Central memory CD8-positive, alpha-beta T cell (primary cell): ENCODE data around the gene WASHC3.

Source experiments
- ATAC-seq: fragments of 150-1000 bp; cut with Tn5 transposase; replicated peaks from 2 replicates; pipeline ENCODE4 v1.10.0; 2022; ENCODE audit warnings: mild to moderate bottlenecking, moderate FRiP score, moderate number of reproducible peaks; ENCODE audit not compliant: poor library complexity, severe bottlenecking; ENCODE audit errors: extremely low read depth
- DNase-seq, 2 donors: peaks; one replicate each; pipeline ENCODE4 v3.0.0; 2021; ENCODE audit warnings: low spot score in 2 of 2
- H3K27ac Mint-ChIP-seq: one replicate; pipeline ENCODE4 v1.8.0; 2022; ENCODE audit warnings: low read depth, mild to moderate bottlenecking, moderate library complexity, mixed read lengths
- H3K27me3 Mint-ChIP-seq: one replicate; pipeline ENCODE4 v1.8.0; 2022; ENCODE audit warnings: mixed read lengths
- H3K36me3 Mint-ChIP-seq: one replicate; pipeline ENCODE4 v1.8.0; 2022; ENCODE audit warnings: mild to moderate bottlenecking, moderate library complexity, mixed read lengths; ENCODE audit not compliant: insufficient read depth
- H3K4me1 Mint-ChIP-seq: one replicate; pipeline ENCODE4 v1.8.0; 2022; ENCODE audit warnings: mixed read lengths
- H3K4me3 Mint-ChIP-seq: one replicate; pipeline ENCODE4 v1.8.0; 2022; ENCODE audit warnings: mild to moderate bottlenecking, moderate library complexity, mixed read lengths
- H3K9me3 Mint-ChIP-seq: one replicate; pipeline ENCODE4 v1.8.0; 2022; ENCODE audit warnings: mixed read lengths

WASHC3 gene

GRCh38 chr12:101997102-101997501 lies 64.7 kb downstream of the WASHC3 start:
- no peaks in the 10 kb centered on the region for H3K4me1 Mint-ChIP-seq
- no peak for DNase-seq
- no peak overlapping the region for H3K4me3 Mint-ChIP-seq
- H3K36me3 Mint-ChIP-seq, result no peaks in the 10 kb centered on the region
- H3K9me3 Mint-ChIP-seq, result no peaks in the 10 kb centered on the region
- no peak overlapping the region for H3K27ac Mint-ChIP-seq
- H3K27me3 Mint-ChIP-seq, result peaks cover 36% of the 10 kb centered on the region
- no peak for ATAC-seq

GRCh38 chr12:101995684-101996083 lies 66.1 kb downstream of the WASHC3 start:
- Mint-ChIP-seq H3K36me3 (no peaks in the 10 kb centered on the region), H3K27me3 (peaks cover 50% of the 10 kb centered on the region), H3K9me3 (no peaks in the 10 kb centered on the region), H3K27ac (no peak overlapping the region), H3K4me3 (no peak overlapping the region), H3K4me1 (no peaks in the 10 kb centered on the region)
- DNase-seq (no peak), ATAC-seq (no peak)

GRCh38 chr12:101992091-101992490 lies 69.7 kb downstream of the WASHC3 start:
- ATAC-seq (no peak), DNase-seq (no peak)
- H3K9me3 Mint-ChIP-seq, result no peaks in the 10 kb centered on the region
- H3K4me3 Mint-ChIP-seq, result no peak overlapping the region
- H3K27me3 Mint-ChIP-seq, result peaks cover 76% of the 10 kb centered on the region
- H3K4me1 Mint-ChIP-seq, result no peaks in the 10 kb centered on the region
- no peak overlapping the region for H3K27ac Mint-ChIP-seq
- H3K36me3 Mint-ChIP-seq, result no peaks in the 10 kb centered on the region

- H3K36me3 Mint-ChIP-seq, result no peaks in the 10 kb centered on the region
- DNase-seq (no peak), ATAC-seq (no peak)
- H3K27ac Mint-ChIP-seq, result no peak overlapping the region
- H3K4me3 Mint-ChIP-seq, result no peak overlapping the region
- no peaks in the 10 kb centered on the region for H3K9me3 Mint-ChIP-seq
- peaks cover 12% of the 10 kb centered on the region for H3K27me3 Mint-ChIP-seq
- H3K4me1 Mint-ChIP-seq, result no peaks in the 10 kb centered on the region
Observed at GRCh38 chr12:101982307-101982706, 79.5 kb downstream of the WASHC3 start.

- no peaks in the 10 kb centered on the region for H3K9me3 Mint-ChIP-seq
- no peak for DNase-seq
- no peaks in the 10 kb centered on the region for H3K36me3 Mint-ChIP-seq
- no peak overlapping the region for H3K27ac Mint-ChIP-seq
- no peak overlapping the region for H3K4me3 Mint-ChIP-seq
- no peaks in the 10 kb centered on the region for H3K4me1 Mint-ChIP-seq
- peaks cover 9% of the 10 kb centered on the region for H3K27me3 Mint-ChIP-seq
- no peak for ATAC-seq
Observed at GRCh38 chr12:101981868-101982267, 79.9 kb downstream of the WASHC3 start.

GRCh38 chr12:101968770-101969169 lies 93.0 kb downstream of the WASHC3 start:
- Mint-ChIP-seq H3K27ac (no peak overlapping the region), H3K4me3 (no peak overlapping the region), H3K4me1 (peaks cover 10% of the 10 kb centered on the region), H3K27me3 (no peaks in the 10 kb centered on the region), H3K36me3 (no peaks in the 10 kb centered on the region), H3K9me3 (no peaks in the 10 kb centered on the region)
- ATAC-seq (peak; percentile 75), DNase-seq (no peak)

GRCh38 chr12:101967506-101967905 lies 94.3 kb downstream of the WASHC3 start:
- ATAC-seq, result peak; percentile 48
- Mint-ChIP-seq H3K9me3 (no peaks in the 10 kb centered on the region), H3K27ac (no peak overlapping the region), H3K27me3 (no peaks in the 10 kb centered on the region), H3K4me3 (no peak overlapping the region), H3K4me1 (peaks cover 10% of the 10 kb centered on the region), H3K36me3 (no peaks in the 10 kb centered on the region)
- DNase-seq, result no peak

GRCh38 chr12:101966496-101966895 lies 95.3 kb downstream of the WASHC3 start:
- H3K4me1 Mint-ChIP-seq, result peaks cover 10% of the 10 kb centered on the region
- DNase-seq, result no peak
- no peak overlapping the region for H3K27ac Mint-ChIP-seq

GRCh38 chr12:101963697-101964096 lies 98.1 kb downstream of the WASHC3 start:
- ATAC-seq (no peak), DNase-seq (no peak)
- H3K36me3 Mint-ChIP-seq, result no peaks in the 10 kb centered on the region
- H3K27ac Mint-ChIP-seq, result no peak overlapping the region
- H3K4me3 Mint-ChIP-seq, result no peak overlapping the region
- H3K4me1 Mint-ChIP-seq, result peaks cover 10% of the 10 kb centered on the region
- H3K9me3 Mint-ChIP-seq, result no peaks in the 10 kb centered on the region
- no peaks in the 10 kb centered on the region for H3K27me3 Mint-ChIP-seq

More at GRCh38 chr12:101966496-101966895, 95.3 kb downstream of the WASHC3 start:
- H3K36me3 Mint-ChIP-seq, result no peaks in the 10 kb centered on the region
- H3K4me3 Mint-ChIP-seq, result no peak overlapping the region
- H3K27me3 Mint-ChIP-seq, result no peaks in the 10 kb centered on the region
- no peak for ATAC-seq
- no peaks in the 10 kb centered on the region for H3K9me3 Mint-ChIP-seq
